Brain microvascular endothelial cell (primary cell): ENCODE measurements around the gene CDH2.

ENCODE experiments used
- DNase-seq: peaks from one replicate; pipeline ENCODE4 v3.0.0-alpha.2; 2020
- H3K27ac ChIP-seq: fragments of 250-450 bp; sonication (Bioruptor Pico); 2 replicates; pipeline ENCODE4 v1.5.1; 2020; ENCODE audit warnings: mild to moderate bottlenecking, moderate library complexity
- H3K27me3 ChIP-seq: fragments of 250-450 bp; sonication (Bioruptor Pico); replicated peaks from 2 replicates; pipeline ENCODE4 v1.5.1; 2020; ENCODE audit warnings: mild to moderate bottlenecking
- H3K36me3 ChIP-seq: fragments of 250-450 bp; sonication (Bioruptor Pico); replicated peaks from 2 replicates; pipeline ENCODE4 v1.5.1; 2020; ENCODE audit warnings: mild to moderate bottlenecking
- H3K4me3 ChIP-seq: 2 replicates; pipeline ENCODE4 v1.5.1; 2011; ENCODE audit warnings: low read depth, mild to moderate bottlenecking, control low read depth, low read length, moderate library complexity
- in situ Hi-C: cut with HindIII; loops from 2 replicates; pipeline ENCODE4 v1.10.0; 2017; ENCODE audit warnings: low sequenced_read_pairs, low pct_ligation_motif_present
- TF ChIP-seq, protein P1 (sequence below): IDR thresholded peaks from 2 replicates; pipeline ENCODE4 v1.5.1; 2011; ENCODE audit warnings: low read depth, mild to moderate bottlenecking, moderate library complexity, low read length, control low read depth, inconsistent platforms; ENCODE audit errors: missing control alignments

Gene CDH2

DNA sequence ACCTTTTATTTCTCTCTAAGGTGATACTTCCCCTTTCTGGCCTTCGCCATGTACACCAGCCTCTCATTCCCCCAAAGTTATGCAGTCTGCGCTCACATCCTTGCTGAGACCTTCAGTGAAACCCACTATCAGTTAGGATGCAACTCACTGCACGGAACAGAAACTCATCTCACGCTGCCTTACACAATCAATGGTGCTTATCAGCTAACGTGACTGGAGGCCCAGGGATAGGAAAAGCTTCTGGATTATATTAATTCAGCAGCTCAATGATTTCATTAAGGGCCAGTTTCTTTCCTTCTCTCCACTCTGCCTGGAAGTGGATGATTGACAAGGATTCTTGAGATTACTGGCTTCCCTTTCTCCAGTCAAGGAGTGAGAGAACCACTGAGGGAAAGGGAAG is 44.8 kb downstream of the CDH2 start:
- TF ChIP-seq, protein P1, sequence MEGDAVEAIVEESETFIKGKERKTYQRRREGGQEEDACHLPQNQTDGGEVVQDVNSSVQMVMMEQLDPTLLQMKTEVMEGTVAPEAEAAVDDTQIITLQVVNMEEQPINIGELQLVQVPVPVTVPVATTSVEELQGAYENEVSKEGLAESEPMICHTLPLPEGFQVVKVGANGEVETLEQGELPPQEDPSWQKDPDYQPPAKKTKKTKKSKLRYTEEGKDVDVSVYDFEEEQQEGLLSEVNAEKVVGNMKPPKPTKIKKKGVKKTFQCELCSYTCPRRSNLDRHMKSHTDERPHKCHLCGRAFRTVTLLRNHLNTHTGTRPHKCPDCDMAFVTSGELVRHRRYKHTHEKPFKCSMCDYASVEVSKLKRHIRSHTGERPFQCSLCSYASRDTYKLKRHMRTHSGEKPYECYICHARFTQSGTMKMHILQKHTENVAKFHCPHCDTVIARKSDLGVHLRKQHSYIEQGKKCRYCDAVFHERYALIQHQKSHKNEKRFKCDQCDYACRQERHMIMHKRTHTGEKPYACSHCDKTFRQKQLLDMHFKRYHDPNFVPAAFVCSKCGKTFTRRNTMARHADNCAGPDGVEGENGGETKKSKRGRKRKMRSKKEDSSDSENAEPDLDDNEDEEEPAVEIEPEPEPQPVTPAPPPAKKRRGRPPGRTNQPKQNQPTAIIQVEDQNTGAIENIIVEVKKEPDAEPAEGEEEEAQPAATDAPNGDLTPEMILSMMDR: no peak
- H3K27ac ChIP-seq: no peak overlapping the region
- no peak for DNase-seq
- H3K36me3 ChIP-seq: no peaks in the 10 kb centered on the region
- no peak overlapping the region for H3K4me3 ChIP-seq
- H3K27me3 ChIP-seq: no peaks in the 10 kb centered on the region
- in situ Hi-C loops: no loop called here

GRCh38 chr18:28128659-28128980 is 48.3 kb downstream of the CDH2 start:
- no peaks in the 10 kb centered on the region for H3K27me3 ChIP-seq
- H3K27ac ChIP-seq: no peak overlapping the region
- TF ChIP-seq, protein P1: no peak
- in situ Hi-C loops: no loop called here
- H3K36me3 ChIP-seq: no peaks in the 10 kb centered on the region
- DNase-seq: no peak
- H3K4me3 ChIP-seq: no peak overlapping the region

GRCh38 chr18:28127763-28128658 is 48.9 kb downstream of the CDH2 start:
- in situ Hi-C loops: no loop called here
- TF ChIP-seq, protein P1: no peak
- Histone ChIP-seq H3K4me3 (no peak overlapping the region), H3K36me3 (no peaks in the 10 kb centered on the region), H3K27ac (no peak overlapping the region), H3K27me3 (no peaks in the 10 kb centered on the region)
- DNase-seq: no peak

GRCh38 chr18:28127228-28127627 is 49.7 kb downstream of the CDH2 start:
- in situ Hi-C loops: no loop called here
- Histone ChIP-seq H3K36me3 (no peaks in the 10 kb centered on the region), H3K27me3 (no peaks in the 10 kb centered on the region), H3K4me3 (no peak overlapping the region), H3K27ac (no peak overlapping the region)
- DNase-seq: no peak
- TF ChIP-seq, protein P1: no peak

- H3K36me3 ChIP-seq: no peaks in the 10 kb centered on the region
- in situ Hi-C loops: no loop called here
- DNase-seq: no peak
- no peak overlapping the region for H3K27ac ChIP-seq
- no peaks in the 10 kb centered on the region for H3K27me3 ChIP-seq
- no peak overlapping the region for H3K4me3 ChIP-seq
- TF ChIP-seq, protein P1: no peak
These were observed 50.2 kb downstream of the CDH2 start for GRCh38 chr18:28126768-28127167.

DNA sequence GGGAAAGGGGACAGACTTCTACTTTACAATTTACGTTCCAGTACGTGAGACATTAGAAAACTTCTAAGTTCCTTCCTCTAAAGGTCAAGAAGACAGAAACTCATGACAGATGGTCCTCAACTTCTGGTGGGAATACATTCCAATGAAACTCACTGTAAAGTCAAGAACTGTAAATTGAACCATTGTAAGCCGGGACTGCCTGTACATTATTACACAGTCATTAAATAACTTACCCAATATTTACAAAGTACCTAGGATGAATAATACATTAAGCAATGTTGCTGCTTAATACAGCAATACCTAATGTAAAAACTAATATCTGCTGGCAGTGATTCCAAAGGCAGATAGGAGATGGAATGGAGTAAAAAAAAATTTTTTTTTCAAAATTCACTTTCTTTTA is 51.9 kb downstream of the CDH2 start:
- in situ Hi-C loops: no loop called here
- H3K27me3 ChIP-seq: no peaks in the 10 kb centered on the region
- no peak for DNase-seq
- H3K36me3 ChIP-seq: no peaks in the 10 kb centered on the region
- TF ChIP-seq, protein P1: no peak
- no peak overlapping the region for H3K27ac ChIP-seq
- no peak overlapping the region for H3K4me3 ChIP-seq
